ENCODE results near the gene SH3RF3. TPM values are rescaled to one million over a fixed set of nuclear protein-coding genes. Genes with fewer than 3 reads are reported as not detected.
A peak's percentile ranks its signal among the peaks of the same experiment; 100 is the strongest.

SH3RF3 gene
- total RNA-seq, 1 experiment from 2014 or later, result 0.30 TPM

DNA sequence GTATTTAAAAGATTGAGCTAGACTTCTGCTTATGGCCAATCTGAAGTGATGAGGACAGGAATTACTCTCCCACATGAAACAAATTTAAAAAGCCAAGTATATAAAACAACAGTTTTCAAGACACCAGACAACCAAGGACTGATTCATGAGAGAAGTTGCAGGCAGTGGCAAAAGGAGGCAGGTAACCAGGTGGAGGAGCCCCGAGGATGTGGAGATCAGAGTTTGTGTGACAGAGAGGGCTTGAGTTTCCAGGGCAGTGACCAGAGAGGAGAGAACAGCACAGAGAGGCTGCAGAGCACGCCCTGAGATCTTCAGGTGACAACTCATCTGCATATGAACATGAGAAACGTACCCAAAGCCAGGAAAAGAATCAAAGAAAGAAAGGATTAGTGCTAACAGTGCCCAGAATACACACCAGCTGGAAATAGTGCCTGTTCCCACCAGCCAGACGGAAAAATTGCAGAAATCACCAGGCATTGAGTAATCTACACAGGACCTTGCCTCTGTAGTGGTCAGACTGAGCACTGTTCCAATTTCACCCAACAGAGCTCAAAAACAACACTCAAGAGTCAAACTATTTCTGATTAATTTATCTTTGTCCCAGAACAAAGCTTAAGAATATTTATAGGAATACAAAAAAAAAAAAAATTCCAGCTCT is 311.6 kb downstream of the SH3RF3 start:
- Histone ChIP-seq H3K36me3 (no peaks in the 10 kb centered on the region), H3K9me3 (replicated peaks) (peaks cover 22% of the 10 kb centered on the region), H3K4me3 (no peak overlapping the region), H3K27me3 (no peaks in the 10 kb centered on the region), H3K27ac (no peak overlapping the region), H3K4me1 (peaks cover 26% of the 10 kb centered on the region)
- no peak for DNase-seq

DNA sequence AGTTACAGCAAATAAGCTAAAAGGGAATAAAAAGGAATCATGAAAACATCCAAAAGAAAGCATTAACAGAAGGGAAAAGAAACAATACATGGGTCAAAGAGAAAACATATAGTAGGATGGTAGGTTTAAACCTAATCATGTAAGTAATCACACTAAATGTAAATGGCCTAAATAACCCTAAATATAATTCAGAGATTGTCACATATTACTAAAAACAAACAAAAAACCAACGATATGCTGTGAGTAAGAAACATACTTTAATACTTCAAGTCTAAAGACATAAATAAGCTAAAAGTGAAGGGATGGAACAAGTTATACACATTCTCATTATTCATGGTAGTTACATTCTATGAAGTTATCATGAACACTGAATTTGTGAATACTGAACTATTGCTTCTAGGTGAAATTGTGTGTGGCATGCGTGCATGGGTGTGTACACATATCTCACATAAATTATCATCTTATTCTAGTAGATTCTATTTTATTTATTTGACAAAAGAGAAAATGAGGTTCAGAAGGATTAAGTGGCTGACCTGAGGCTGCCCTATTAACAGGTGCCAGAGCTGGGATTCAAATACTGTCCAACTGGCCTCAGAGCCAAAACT is 313.8 kb downstream of the SH3RF3 start:
- Histone ChIP-seq H3K4me1 (peaks cover 17% of the 10 kb centered on the region), H3K9me3 (replicated peaks) (peaks cover 22% of the 10 kb centered on the region), H3K27me3 (no peaks in the 10 kb centered on the region), H3K27ac (no peak overlapping the region), H3K36me3 (no peaks in the 10 kb centered on the region), H3K4me3 (no peak overlapping the region)
- DNase-seq, result no peak

DNA sequence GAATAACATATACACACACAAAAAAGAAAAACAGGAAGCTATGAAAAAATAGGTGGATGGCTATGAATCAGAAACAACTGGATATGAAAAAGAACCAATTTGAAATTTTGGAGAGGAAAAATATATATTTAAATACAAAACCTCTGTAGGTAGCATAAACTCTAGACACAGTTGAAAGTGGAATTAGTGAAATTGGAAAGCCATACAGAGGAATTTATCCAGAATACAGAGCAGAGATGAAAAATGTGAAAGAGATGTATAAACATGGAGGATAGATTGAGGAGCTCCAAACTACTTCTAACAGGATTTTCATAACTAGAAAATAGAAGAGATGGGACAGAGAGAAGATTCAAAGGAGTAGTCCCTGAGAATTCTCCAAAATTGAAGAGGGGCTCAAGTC is 315.9 kb downstream of the SH3RF3 start:
- H3K27me3 ChIP-seq, result no peaks in the 10 kb centered on the region
- H3K4me1 ChIP-seq, result peaks cover 21% of the 10 kb centered on the region
- no peak for DNase-seq
- H3K36me3 ChIP-seq, result no peaks in the 10 kb centered on the region
- H3K9me3 ChIP-seq (replicated peaks), result peaks cover 22% of the 10 kb centered on the region
- no peak overlapping the region for H3K27ac ChIP-seq
- H3K4me3 ChIP-seq, result no peak overlapping the region

DNA sequence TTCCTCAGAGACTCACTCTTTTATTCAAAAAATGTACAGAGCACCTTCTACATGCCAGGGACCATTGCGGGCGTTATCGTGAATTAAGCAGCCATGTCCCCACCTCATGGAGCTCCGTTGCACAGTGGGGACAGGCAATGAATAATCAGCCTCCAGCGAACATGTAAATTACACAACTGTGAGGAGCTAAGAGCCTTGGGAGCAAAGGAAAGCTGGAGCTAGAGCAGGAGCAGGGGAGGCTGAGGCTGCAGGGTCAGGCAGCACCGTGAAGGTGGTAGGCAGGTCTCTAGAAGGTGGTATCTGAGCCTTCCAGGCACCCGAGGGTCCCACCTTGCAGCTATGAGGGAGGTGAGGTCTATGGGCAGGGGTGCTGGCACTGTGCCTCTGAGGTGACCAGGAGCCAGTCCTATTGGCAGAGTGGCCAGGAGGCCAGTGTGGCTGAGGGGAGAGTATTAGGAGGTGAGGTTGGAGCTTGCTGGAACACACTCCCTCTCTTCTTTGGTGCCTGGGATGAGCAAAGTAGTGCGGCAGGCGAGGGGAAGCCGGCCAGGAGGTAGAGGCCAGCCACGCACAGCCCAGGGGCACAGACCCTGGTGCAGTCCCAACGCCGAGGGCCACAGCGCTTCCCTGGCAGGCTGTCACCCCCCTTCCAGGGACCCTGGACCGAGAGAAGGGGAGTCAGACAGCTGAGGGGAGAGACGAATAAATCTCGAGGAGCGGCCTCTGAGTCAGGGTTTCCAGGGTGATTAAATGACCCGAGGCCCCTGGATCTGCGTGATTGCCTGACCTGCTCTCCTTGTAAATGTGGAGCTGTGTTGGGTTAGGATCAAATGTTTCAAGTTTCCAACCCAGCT is 317.5 kb downstream of the SH3RF3 start:
- DNase-seq, result peak; percentile 31 to 49
- peaks cover 18% of the 10 kb centered on the region for H3K9me3 ChIP-seq (replicated peaks)
- no peaks in the 10 kb centered on the region for H3K27me3 ChIP-seq
- H3K4me3 ChIP-seq, result peak overlapping the region; percentile 21; the same call in 1 of the 2 replicates
- H3K36me3 ChIP-seq, result no peaks in the 10 kb centered on the region
- H3K4me1 ChIP-seq, result peaks cover 21% of the 10 kb centered on the region
- H3K27ac ChIP-seq, result peak overlapping the region; percentile 80

DNA sequence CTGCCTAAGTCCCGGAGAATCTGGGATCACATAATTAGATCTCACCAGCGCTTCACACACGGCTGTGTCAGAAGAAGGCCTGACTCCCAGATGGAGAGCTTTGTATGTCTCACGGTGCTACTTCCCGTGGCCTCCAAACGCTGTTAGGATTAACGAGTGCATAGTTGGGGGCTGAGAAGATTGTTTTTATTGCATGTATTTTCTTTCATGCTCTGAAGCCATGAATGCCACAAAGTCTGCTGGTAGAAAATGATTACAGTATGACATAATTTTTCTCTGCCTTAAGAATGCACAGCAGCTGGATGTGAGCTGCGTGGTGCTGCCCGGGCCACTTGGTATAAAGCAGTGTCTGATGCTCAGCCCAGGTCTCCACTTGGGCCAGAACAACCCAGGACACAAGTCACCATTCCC is 318.3 kb downstream of the SH3RF3 start:
- no peak overlapping the region for H3K4me3 ChIP-seq
- DNase-seq, result peak; percentile 87 to 91
- H3K4me1 ChIP-seq, result peaks cover 21% of the 10 kb centered on the region
- peaks cover 17% of the 10 kb centered on the region; the same call in 1 of the 2 replicates for H3K9me3 ChIP-seq (replicated peaks)
- H3K36me3 ChIP-seq, result no peaks in the 10 kb centered on the region
- H3K27ac ChIP-seq, result peak overlapping the region; percentile 80
- H3K27me3 ChIP-seq, result no peaks in the 10 kb centered on the region

DNA sequence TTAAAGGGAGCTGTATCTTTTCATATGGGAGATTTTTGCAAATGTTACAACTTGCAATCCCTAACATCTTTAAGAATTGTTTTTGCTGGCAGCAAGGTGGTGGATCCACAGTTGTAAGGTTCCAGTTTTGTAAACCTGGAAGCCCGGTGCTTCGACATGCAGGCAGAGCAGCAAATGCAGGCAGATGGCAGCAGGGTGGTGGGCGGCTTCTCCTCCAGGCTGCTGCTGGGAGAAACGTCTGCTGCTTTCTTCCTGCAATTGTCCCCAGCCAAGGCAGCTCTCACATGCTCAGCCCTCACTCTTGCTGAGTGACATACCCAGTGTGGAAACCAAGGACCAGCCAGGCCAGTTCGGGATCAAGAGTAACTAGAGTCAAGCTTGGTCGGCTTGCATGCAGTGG is 318.8 kb downstream of the SH3RF3 start:
- DNase-seq, result no peak
- Histone ChIP-seq H3K36me3 (no peaks in the 10 kb centered on the region), H3K27ac (peak overlapping the region; percentile 80)

DNA sequence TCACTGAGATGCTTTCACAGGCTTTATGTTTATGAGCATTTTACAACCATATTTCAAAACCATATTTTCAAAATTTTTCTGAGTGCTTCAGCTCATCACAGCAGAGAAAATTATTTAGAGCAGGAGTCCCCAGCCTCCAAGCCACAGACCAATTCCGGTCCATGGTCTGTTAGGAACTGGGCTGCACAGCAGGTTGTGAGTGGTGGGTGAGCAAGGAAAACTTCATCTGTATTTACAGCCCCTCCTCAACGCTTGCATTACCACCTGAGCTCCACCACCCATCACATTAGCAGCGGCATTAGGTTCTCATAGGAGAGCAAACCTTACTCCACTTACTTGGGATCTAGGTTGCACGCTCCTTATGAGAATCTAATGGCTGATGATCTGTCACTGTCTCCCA is 319.2 kb downstream of the SH3RF3 start:
- H3K36me3 ChIP-seq, result no peaks in the 10 kb centered on the region
- H3K4me3 ChIP-seq, result no peak overlapping the region
- no peaks in the 10 kb centered on the region for H3K27me3 ChIP-seq
- H3K4me1 ChIP-seq, result peaks cover 21% of the 10 kb centered on the region
- 0 out of 2 replicates have a peak, but pooled peaks cover 12% of the 10 kb centered on the region for H3K9me3 ChIP-seq (replicated peaks)
- DNase-seq, result no peak
- peak overlapping the region; percentile 80; the same call in 1 of the 2 replicates for H3K27ac ChIP-seq

More for the DNA sequence above, 318.8 kb downstream of the SH3RF3 start:
- Histone ChIP-seq H3K27me3 (no peaks in the 10 kb centered on the region), H3K4me3 (no peak overlapping the region), H3K9me3 (replicated peaks) (peaks cover 15% of the 10 kb centered on the region; the same call in 1 of the 2 replicates), H3K4me1 (peaks cover 21% of the 10 kb centered on the region)

DNA sequence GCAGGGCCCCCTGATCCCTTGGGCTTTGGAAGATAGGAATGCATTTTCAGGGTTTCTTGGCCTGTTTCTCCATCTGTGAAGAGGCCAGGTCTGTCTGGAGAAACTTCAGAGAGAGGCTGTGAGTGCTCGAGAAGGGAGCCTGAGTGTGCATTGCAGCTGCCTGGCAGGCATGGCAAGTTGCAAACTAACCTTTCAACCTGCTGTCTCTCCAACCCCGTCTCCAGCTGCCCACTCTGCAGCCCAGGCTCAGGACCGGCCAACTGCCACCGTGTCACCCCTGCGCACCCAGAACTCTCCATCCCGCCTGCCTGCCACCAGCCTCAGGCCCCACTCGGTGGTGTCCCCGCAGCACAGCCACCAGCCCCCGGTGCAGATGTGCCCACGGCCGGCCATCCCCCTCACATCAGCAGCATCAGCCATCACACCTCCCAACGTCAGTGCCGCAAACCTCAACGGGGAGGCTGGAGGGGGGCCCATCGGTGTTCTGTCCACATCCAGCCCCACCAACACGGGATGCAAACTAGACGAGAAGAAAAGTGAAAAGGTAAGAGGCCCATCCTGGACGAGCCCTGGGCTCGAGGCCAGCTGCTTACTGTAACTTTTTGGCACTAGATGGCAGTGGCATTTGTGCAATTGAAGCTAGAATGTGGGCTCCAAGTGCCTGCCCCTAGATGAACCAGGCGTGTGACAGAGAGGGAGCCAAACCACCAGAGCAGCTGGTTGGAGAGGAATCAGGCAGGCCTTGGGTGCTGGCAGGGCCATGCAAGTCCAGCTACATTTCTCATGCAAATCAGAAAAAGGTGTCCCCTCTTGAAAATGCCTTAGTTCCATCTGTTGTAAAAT is 320.2 kb downstream of the SH3RF3 start:
- Histone ChIP-seq H3K27me3 (no peaks in the 10 kb centered on the region), H3K27ac (no peak overlapping the region), H3K36me3 (no peaks in the 10 kb centered on the region), H3K4me3 (no peak overlapping the region), H3K4me1 (peaks cover 21% of the 10 kb centered on the region), H3K9me3 (replicated peaks) (0 out of 2 replicates have a peak, but pooled peaks cover 12% of the 10 kb centered on the region)
- DNase-seq, result peak; percentile 59 to 60

DNA sequence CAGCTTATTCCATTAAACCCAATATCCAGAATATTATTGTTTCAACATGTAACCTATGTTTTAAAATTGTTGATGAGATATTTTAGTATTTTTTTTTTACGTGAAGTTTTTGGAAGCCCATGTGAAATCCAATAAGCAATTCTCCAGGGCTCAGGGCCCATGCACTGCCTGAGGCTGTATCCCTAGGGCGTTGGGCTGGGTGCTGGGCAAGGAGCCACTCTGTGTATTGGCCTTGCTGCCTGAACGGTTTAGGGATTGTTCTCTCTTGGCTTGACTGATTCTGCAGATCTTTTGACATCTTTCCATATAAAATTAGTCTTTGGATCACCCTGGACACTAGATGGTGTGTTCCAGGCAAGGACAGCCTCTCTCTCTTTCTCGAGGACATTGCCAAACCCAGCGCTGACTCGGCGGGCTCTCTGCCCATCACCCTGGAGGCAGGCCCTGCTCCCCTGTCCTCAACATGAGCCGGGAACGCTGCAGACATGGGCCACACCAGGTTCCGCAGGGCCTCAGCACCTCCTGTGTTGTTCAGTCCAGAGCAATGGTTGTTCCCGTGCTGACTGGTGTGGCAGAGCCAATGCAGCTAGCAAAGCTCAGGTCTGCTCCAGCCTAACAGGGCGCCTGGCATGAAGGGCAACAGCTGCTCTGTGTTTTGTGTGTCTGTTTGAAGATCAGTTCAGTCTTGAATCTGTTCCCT is 321.7 kb downstream of the SH3RF3 start:
- H3K9me3 ChIP-seq (replicated peaks), result no peaks in the 10 kb centered on the region
- no peaks in the 10 kb centered on the region for H3K27me3 ChIP-seq
- no peak overlapping the region for H3K27ac ChIP-seq
- DNase-seq, result no peak
- H3K4me3 ChIP-seq, result no peak overlapping the region
- no peaks in the 10 kb centered on the region for H3K36me3 ChIP-seq
- peaks cover 21% of the 10 kb centered on the region for H3K4me1 ChIP-seq

DNA sequence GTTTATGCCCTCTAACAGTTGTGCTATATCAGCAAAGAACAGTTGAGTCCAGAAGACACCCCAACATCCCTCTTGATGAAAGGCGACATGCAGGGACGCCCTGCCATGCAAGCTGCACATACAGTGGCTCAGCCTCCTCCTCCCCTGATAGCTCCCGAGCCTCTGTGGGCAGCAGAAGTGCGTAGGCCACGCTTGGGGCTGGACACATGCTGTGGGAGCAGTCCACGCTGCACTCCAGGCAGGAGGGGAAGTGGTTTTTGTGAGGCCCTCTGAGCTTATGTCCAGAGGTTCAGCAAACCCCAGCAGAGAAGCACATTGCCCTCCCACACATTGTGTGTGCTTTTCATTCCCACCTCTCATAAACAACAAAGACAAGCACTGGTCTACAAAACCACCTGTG is 322.7 kb downstream of the SH3RF3 start:
- no peaks in the 10 kb centered on the region for H3K36me3 ChIP-seq

DNA sequence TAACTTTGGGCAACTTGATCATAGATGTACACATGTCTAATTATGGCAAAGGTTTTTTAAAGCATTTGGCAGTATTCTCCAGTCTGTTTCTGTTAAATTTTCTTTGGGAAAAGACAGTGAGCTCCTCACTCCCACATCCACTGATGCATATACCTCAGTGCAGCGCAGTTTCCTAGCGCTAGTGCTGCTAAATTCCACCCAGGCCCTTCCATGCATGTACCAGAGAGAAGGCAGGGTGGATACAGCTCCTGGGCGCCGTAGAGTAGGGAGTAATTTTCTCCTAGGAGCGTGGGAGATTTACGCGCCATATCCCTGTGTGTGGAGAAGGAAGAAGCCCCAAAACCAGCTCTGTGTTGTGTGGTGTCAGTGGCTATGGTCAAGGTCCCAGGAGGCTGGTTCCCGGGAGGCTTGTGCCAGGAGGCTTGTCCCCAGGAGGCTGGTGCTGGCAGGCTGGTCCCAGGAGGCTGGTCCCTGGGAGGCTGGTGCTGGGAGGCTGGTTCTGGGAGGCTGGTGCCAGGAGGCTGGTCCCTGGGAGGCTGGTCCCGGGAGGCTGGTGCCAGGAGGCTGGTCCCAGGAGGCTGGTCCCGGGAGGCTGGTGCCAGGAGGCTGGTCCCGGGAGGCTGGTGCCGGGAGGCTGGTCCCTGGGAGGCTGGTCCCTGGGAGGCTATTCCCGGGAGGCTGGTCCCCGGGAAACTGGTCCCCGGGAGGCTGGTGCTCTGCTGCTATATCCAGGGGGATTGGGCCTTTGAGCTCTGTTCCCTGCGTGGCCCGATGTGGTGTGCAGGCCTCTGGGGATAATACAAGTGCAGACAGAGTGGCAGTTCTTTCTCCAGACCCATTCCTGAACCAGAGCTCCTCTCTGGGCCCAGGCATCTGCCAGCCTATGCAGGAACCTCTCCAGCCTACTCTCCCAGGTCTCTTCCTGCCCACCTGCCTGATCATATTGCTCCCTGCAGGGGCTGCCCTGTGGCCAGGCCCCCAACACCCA is 323.6 kb downstream of the SH3RF3 start:
- H3K36me3 ChIP-seq, result no peaks in the 10 kb centered on the region
- H3K9me3 ChIP-seq (replicated peaks), result no peaks in the 10 kb centered on the region
- no peaks in the 10 kb centered on the region for H3K27me3 ChIP-seq
- DNase-seq, result no peak
- no peak overlapping the region for H3K4me3 ChIP-seq
- peaks cover 15% of the 10 kb centered on the region for H3K4me1 ChIP-seq
- no peak overlapping the region for H3K27ac ChIP-seq

More for the DNA sequence above, 322.7 kb downstream of the SH3RF3 start:
- Histone ChIP-seq H3K27ac (no peak overlapping the region), H3K4me1 (peaks cover 14% of the 10 kb centered on the region), H3K27me3 (no peaks in the 10 kb centered on the region), H3K4me3 (no peak overlapping the region), H3K9me3 (replicated peaks) (no peaks in the 10 kb centered on the region)
- DNase-seq, result no peak

DNA sequence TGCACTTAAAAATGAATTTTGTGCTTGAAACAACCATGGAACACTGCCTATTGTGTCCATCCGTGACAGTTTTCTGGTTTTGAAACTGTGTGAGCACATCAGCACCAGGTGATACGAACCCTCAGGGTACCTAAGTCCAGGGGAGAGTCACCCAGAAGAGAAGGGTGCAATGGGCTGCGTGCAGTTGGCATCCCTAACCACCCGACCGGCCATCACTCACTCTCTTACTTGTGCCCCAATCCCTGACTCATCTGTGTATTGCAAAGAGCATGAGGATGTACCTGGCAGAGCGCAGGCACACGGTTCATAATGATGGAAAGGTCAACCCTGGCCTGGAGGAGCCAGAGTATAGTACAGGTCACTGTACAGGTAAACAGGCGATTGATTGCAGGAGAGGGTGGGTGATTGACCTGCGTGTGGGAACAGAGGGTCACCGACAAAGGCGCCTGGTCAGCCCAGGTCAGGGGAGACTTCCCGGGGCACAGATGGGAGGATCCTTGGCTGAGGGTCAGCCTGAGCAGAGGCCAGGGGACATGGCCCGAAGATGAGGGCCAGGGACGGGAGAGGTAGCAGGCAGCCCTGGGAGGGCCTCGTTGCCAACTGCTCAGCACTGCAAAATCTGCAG is 324.5 kb downstream of the SH3RF3 start:
- Histone ChIP-seq H3K27me3 (no peaks in the 10 kb centered on the region), H3K4me1 (peaks cover 16% of the 10 kb centered on the region), H3K36me3 (no peaks in the 10 kb centered on the region), H3K4me3 (no peak overlapping the region), H3K27ac (no peak overlapping the region), H3K9me3 (replicated peaks) (no peaks in the 10 kb centered on the region)
- DNase-seq, result no peak
